Mesendoderm (in vitro differentiated cells): ENCODE measurements around the gene BHMT2.

Experiments
- DNase-seq: peaks from one replicate; pipeline ENCODE4 v3.0.0; 2013
- H2AK5ac ChIP-seq: 2 replicates; pipeline ENCODE4 v1.6.1; 2013; ENCODE audit warnings: low read length, inconsistent platforms
- H2BK120ac ChIP-seq: 2 replicates; pipeline ENCODE4 v1.6.1; 2013; ENCODE audit warnings: low read depth, mild to moderate bottlenecking, low read length, moderate library complexity, mixed read lengths
- H2BK15ac ChIP-seq: replicated peaks from 2 replicates; pipeline ENCODE4 v1.6.1; 2013; ENCODE audit warnings: low read depth, mild to moderate bottlenecking, moderate library complexity
- H2BK5ac ChIP-seq: 2 replicates; pipeline ENCODE4 v1.6.1; 2013; ENCODE audit warnings: low read length, inconsistent platforms
- H3K18ac ChIP-seq: 2 replicates; pipeline ENCODE4 v1.6.1; 2013; ENCODE audit warnings: mild to moderate bottlenecking, low read length, mixed read lengths
- H3K23ac ChIP-seq: one replicate; pipeline ENCODE4 v1.6.1; 2013; ENCODE audit warnings: low read length
- H3K27ac ChIP-seq: 2 replicates; pipeline ENCODE4 v1.5.1; 2013; ENCODE audit warnings: low read depth, mild to moderate bottlenecking, inconsistent platforms, low read length, moderate library complexity
- H3K27me3 ChIP-seq: 2 replicates; pipeline ENCODE4 v1.6.1; 2013; ENCODE audit warnings: low read length, control low read depth, mild to moderate bottlenecking, inconsistent platforms; ENCODE audit not compliant: insufficient read depth, poor library complexity
- H3K36me3 ChIP-seq: 2 replicates; pipeline ENCODE4 v1.6.1; 2013; ENCODE audit warnings: low read length, inconsistent platforms; ENCODE audit not compliant: control insufficient read depth, insufficient read depth
- H3K4ac ChIP-seq: one replicate; pipeline ENCODE4 v1.6.1; 2013; ENCODE audit warnings: low read depth, mild to moderate bottlenecking, low read length, moderate library complexity
- H3K4me1 ChIP-seq: 2 replicates; pipeline ENCODE4 v1.6.1; 2013; ENCODE audit warnings: low read depth, low read length, inconsistent platforms; ENCODE audit not compliant: control insufficient read depth
- H3K4me2 ChIP-seq: 2 replicates; pipeline ENCODE4 v1.6.1; 2013; ENCODE audit warnings: low read length
- H3K4me3 ChIP-seq: 2 replicates; pipeline ENCODE4 v1.5.1; 2013; ENCODE audit warnings: mild to moderate bottlenecking, low read length
- H3K56ac ChIP-seq: one replicate; pipeline ENCODE4 v1.6.1; 2013; ENCODE audit warnings: low read length
- H3K79me1 ChIP-seq: 2 replicates; pipeline ENCODE4 v1.6.1; 2013; ENCODE audit warnings: low read length, inconsistent platforms
- H3K79me2 ChIP-seq: 2 replicates; pipeline ENCODE4 v1.6.1; 2013; ENCODE audit warnings: mild to moderate bottlenecking, low read length; ENCODE audit not compliant: control insufficient read depth, insufficient read depth
- H3K9ac ChIP-seq: 2 replicates; pipeline ENCODE4 v1.6.1; 2013; ENCODE audit warnings: low read length, inconsistent platforms
- H4K5ac ChIP-seq: one replicate; pipeline ENCODE4 v1.6.1; 2013; ENCODE audit warnings: low read length
- H4K8ac ChIP-seq: one replicate; pipeline ENCODE4 v1.6.1; 2013; ENCODE audit warnings: low read depth, mild to moderate bottlenecking, control low read depth, low read length, moderate library complexity
- WGBS: extraction: QIAGEN DNeasy Blood & Tissue Kit; methylation state at CpG from one replicate; pipeline ENCODE4 v1.1.7; 2013; ENCODE audit warnings: low lambda C conversion rate, missing lambda C conversion rate; ENCODE audit not compliant: insufficient coverage; ENCODE audit errors: extremely low coverage; 5-methylcytosine and 5-hydroxymethylcytosine counted together

BHMT2 gene

DNA sequence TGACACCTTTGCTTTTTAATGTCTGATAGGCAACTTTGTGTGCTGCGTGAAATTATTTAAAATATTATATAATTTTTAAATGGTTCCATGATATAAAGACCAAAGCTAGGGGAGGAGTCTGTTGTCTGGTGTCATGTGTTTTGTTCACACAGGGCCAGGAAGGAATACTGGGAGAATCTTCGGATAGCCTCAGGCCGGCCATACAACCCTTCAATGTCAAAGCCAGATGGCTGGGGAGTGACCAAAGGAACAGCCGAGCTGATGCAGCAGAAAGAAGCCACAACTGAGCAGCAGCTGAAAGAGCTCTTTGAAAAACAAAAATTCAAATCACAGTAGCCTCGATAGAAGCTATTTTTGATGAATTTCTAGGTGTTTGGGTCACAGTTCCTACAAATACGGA, 61.2 kb downstream of the BHMT2 start:
- Histone ChIP-seq H3K18ac (no peak overlapping the region), H3K36me3 (no peaks in the 10 kb centered on the region), H3K56ac (no peak overlapping the region), H3K4ac (no peak overlapping the region), H3K79me1 (no peaks in the 10 kb centered on the region), H3K9ac (no peak overlapping the region), H3K4me1 (no peaks in the 10 kb centered on the region), H3K4me3 (no peak overlapping the region), H4K8ac (no peak overlapping the region), H3K79me2 (no peaks in the 10 kb centered on the region), H3K23ac (no peak overlapping the region), H2BK5ac (no peak overlapping the region), H3K27ac (no peak overlapping the region), H3K27me3 (no peaks in the 10 kb centered on the region), H2BK120ac (no peak overlapping the region), H3K4me2 (no peak overlapping the region), H2AK5ac (no peak overlapping the region), H4K5ac (no peak overlapping the region), H2BK15ac (no peak overlapping the region)
- DNase-seq = no peak
- WGBS = no CpG with 5 or more reads among the region's 6 CpGs

DNA sequence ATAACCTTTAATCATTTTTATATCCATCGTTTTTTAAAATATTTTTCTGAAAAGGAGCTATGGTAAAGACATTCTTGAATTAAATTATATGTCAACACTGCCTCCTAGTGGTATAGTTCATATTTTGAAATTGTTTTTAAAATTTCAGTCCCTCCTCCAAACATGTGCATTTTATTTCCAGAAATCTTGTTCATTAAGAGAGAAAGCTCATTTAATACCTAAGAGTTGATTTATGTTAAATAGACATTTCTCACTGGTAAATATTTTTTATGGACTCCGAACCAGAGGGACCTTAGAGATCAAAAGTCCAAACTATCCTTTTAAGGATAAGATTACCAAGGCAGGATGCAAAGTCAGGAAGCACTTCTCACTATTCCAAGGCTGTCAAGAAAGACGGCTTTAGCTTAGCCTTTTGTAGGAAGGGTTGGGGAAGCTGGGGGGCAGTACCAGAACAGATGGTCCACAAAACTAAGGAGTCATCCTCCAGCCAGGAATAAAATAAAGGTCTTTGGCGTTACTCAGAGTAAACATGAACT, 63.6 kb downstream of the BHMT2 start:
- Histone ChIP-seq H2AK5ac (no peak overlapping the region), H4K5ac (no peak overlapping the region), H2BK5ac (no peak overlapping the region), H3K9ac (peak overlapping the region; percentile 21), H3K4ac (no peak overlapping the region), H3K4me2 (no peak overlapping the region), H3K27me3 (no peaks in the 10 kb centered on the region), H3K4me1 (no peaks in the 10 kb centered on the region), H3K23ac (no peak overlapping the region), H3K4me3 (no peak overlapping the region), H3K27ac (no peak overlapping the region), H3K36me3 (no peaks in the 10 kb centered on the region), H3K79me2 (no peaks in the 10 kb centered on the region), H2BK120ac (no peak overlapping the region), H3K18ac (peak overlapping the region; percentile 56), H3K56ac (peak overlapping the region; percentile 63), H4K8ac (no peak overlapping the region), H2BK15ac (no peak overlapping the region), H3K79me1 (no peaks in the 10 kb centered on the region)
- WGBS = no CpG with 5 or more reads among the region's 4 CpGs
- DNase-seq = peak; percentile 30

DNA sequence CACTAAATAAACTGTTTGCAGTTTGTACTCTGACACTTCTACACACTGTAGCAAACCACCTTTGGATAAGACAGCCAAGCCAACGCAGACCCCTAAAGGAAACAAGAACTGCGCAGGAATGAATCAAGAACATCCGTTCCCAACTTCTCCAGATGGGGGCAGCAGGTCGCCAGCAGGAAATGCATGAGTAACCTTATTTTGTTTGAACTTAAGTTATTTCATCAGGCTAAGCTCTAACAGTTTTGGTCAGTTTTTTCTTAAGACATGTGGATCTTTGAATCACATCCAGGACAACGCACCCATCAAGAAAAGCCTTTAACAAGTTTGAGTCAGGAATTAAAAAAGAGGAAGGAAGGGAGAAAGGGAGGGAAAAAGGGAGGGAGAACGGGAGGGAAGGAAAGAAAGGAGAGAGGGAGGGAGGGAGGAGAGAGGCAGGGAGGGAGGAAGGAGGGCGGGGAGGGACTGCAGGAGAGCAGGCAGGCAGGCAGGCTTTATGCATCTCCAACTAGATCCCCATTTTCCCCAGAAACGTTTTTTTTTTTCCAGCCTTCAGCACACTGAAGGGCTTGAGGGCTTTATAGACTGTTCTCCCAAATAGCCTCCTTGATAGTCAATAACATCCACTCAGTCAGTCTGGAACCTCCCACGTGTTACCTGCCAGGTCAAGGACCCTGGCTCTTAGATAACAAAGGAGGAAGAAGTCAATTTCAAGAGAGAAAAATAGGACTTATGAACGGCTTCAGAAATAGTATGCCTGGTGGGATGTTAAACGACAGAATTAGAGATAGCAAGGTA, 64.3 kb downstream of the BHMT2 start:
- no peaks in the 10 kb centered on the region for H3K36me3 ChIP-seq
- peak overlapping the region; percentile 79 for H3K56ac ChIP-seq
- H3K18ac ChIP-seq = peak overlapping the region; percentile 56
- no peak overlapping the region for H4K5ac ChIP-seq
- H3K79me1 ChIP-seq = no peaks in the 10 kb centered on the region
- H3K23ac ChIP-seq = no peak overlapping the region
- no peak overlapping the region for H2AK5ac ChIP-seq
- no peak overlapping the region for H3K27ac ChIP-seq
- no peaks in the 10 kb centered on the region for H3K27me3 ChIP-seq
- no peak overlapping the region for H2BK5ac ChIP-seq
- no CpG with 5 or more reads among the region's 11 CpGs for WGBS
- DNase-seq = peak; percentile 91
- peak overlapping the region; percentile 42 for H3K9ac ChIP-seq
- H3K79me2 ChIP-seq = no peaks in the 10 kb centered on the region
- H2BK120ac ChIP-seq = peak overlapping the region; percentile 82
- no peak overlapping the region for H3K4me2 ChIP-seq
- no peaks in the 10 kb centered on the region for H3K4me1 ChIP-seq
- H3K4ac ChIP-seq = no peak overlapping the region
- no peak overlapping the region for H2BK15ac ChIP-seq
- no peak overlapping the region for H3K4me3 ChIP-seq
- no peak overlapping the region for H4K8ac ChIP-seq

DNA sequence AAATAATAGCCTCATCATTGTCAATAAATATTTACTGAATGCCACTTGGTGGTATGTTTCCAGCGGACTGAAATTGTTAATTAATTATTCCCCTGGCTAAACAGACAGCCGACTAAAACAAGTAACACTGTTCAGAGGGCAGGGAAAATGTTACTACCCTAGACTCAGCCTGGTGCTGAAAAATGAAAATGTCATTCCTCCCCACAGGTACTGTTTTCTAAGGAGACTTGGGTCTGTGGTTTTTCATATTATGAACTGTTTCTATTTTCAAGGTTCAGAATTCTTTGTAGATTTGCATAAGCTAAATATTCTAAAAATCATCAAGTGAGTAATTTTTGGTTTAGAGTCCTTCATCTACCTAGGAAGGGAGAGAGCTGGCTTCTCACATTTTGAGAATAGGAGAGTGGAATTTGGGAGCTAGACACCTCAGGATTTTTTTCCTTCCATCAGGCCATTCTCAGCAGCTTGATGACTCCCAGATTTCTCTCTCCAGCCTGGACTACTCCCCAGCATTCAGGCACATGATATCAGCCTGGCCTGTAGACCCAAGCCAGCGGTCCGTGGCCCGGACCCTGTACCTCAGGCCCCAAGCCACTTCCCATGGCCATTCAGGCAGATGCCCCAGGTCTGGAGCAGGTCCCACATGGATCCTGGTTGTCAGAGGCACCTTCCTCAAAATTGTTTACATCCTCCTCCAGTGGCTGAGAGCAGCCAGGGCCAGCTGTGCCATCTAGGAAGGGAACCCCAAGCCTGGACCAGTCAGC, 66.4 kb downstream of the BHMT2 start:
- no peaks in the 10 kb centered on the region for H3K27me3 ChIP-seq
- H3K79me1 ChIP-seq = no peaks in the 10 kb centered on the region
- H2BK15ac ChIP-seq = no peak overlapping the region
- no peaks in the 10 kb centered on the region for H3K36me3 ChIP-seq
- H2BK5ac ChIP-seq = no peak overlapping the region
- H3K79me2 ChIP-seq = no peaks in the 10 kb centered on the region
- H3K4me3 ChIP-seq = no peak overlapping the region
- no peak overlapping the region for H3K9ac ChIP-seq
- no peak overlapping the region for H3K18ac ChIP-seq
- no peak overlapping the region for H2BK120ac ChIP-seq
- WGBS = no CpG with 5 or more reads among the region's 5 CpGs
- H3K4me1 ChIP-seq = no peaks in the 10 kb centered on the region
- H3K4me2 ChIP-seq = no peak overlapping the region
- no peak for DNase-seq
- no peak overlapping the region for H3K56ac ChIP-seq
- H3K23ac ChIP-seq = no peak overlapping the region
- H3K4ac ChIP-seq = no peak overlapping the region
- H4K8ac ChIP-seq = no peak overlapping the region
- no peak overlapping the region for H4K5ac ChIP-seq
- no peak overlapping the region for H2AK5ac ChIP-seq
- no peak overlapping the region for H3K27ac ChIP-seq

DNA sequence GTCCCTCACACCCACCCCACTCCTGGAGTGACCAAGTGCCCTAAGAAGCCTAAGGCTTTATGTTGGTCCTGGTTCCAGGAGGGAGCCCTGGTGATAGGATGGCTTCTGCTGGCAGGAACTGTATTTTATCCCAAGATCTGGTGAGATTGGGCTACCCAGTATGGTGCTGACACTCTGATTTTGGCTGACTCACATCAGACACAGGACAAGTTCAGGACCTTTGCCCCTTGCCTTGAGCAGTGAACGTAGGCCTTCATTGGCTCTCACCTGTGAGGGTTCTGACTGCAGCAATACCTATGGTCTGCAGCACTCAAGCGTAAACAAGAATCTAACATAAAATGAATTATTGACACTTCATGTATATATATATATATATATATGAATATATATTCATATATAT, 67.1 kb downstream of the BHMT2 start:
- H3K18ac ChIP-seq = no peak overlapping the region
- H2BK5ac ChIP-seq = no peak overlapping the region
- H3K36me3 ChIP-seq = no peaks in the 10 kb centered on the region
- no peak overlapping the region for H3K4me3 ChIP-seq
- no peak overlapping the region for H2BK15ac ChIP-seq
- no peaks in the 10 kb centered on the region for H3K79me1 ChIP-seq
- H2AK5ac ChIP-seq = no peak overlapping the region
- no peak overlapping the region for H3K9ac ChIP-seq
- H4K8ac ChIP-seq = no peak overlapping the region
- WGBS = no CpG with 5 or more reads among the region's 2 CpGs
- H3K79me2 ChIP-seq = no peaks in the 10 kb centered on the region
- no peak overlapping the region for H3K23ac ChIP-seq
- H3K4me1 ChIP-seq = no peaks in the 10 kb centered on the region
- H3K56ac ChIP-seq = no peak overlapping the region
- no peak overlapping the region for H2BK120ac ChIP-seq
- H3K27ac ChIP-seq = no peak overlapping the region
- H3K27me3 ChIP-seq = no peaks in the 10 kb centered on the region
- DNase-seq = no peak
- no peak overlapping the region for H4K5ac ChIP-seq
- H3K4ac ChIP-seq = no peak overlapping the region
- no peak overlapping the region for H3K4me2 ChIP-seq
